ENCODE measurements around the gene NDUFA6.
A peak's percentile ranks its signal among the peaks of the same experiment; 100 is the strongest.
"Not testable (repeated sequence)": the region's sequence is repeated elsewhere in the genome, so short reads cannot be mapped to it uniquely, and the experiment has no call there.

The NDUFA6 gene

DNA sequence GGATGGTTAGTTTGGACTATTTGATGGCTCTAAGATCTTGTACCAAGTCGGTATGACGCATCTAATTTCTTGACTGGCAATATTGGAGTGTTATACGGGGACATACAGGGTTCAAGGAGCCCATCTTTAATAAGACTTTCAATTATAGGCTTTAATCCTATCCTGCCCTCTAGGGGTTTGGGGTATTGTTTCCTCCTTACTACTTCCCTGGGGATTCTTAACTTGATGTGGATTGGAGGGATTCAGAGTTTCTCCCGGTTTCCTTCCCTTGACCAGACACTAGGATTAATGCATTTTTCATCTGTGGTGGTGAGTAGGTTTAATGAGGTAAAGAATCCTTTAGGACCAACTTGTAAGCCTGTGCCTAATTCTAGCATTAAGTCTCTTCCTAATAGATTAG lies 21.2 kb upstream of the NDUFA6 start:
- DNase-seq = no peak

- DNase-seq = no peak
Measured at GRCh38 chr22:42108848-42109247, 18.3 kb upstream of the NDUFA6 start.

GRCh38 chr22:42104332-42104860 lies 13.8 kb upstream of the NDUFA6 start:
- DNase-seq = not testable (repeated sequence)

DNA sequence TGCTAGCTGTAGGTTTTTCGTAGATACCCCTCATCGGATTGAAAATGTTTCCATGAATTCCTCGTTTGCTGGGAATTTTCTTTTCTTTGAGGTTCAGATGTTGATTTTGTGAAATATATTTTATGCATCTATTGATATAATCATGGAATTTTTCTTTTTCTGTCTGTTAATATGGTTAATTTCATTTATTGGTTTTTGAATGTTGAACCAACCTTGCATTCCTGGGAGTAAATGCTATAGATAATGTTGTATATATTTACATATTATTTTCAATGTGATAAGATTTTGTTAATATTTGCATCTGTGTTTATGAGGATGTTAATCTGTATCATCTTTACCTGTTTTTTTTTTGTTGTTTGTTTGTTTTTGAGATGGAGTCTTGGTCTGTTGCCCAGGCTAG lies 10.6 kb upstream of the NDUFA6 start:
- no peak for DNase-seq

- no peak for DNase-seq
Measured at GRCh38 chr22:42091455-42091782, 847 bp upstream of the NDUFA6 start.

DNA sequence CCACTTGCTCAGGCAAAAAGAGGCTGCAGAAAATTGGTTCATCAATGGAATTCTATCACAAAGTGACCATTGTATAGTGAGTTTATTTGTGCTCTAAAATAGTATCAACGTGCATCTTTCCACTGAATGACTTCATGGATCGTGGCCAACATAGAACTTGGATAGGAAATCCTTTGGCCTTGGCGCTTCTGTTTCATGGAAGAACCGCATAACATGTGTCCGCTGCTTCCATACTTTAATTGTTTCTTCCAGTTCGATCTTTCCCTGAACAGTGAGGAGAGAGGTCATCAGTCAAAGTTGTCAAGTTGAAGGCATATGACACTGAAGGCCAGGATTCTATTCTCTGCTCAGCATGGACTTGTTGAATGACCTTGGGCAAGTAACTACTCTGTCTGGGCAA lies 4.5 kb downstream of the NDUFA6 start:
- DNase-seq = no peak

- DNase-seq = no peak
Measured at GRCh38 chr22:42084874-42085273, 5.7 kb downstream of the NDUFA6 start.

DNA sequence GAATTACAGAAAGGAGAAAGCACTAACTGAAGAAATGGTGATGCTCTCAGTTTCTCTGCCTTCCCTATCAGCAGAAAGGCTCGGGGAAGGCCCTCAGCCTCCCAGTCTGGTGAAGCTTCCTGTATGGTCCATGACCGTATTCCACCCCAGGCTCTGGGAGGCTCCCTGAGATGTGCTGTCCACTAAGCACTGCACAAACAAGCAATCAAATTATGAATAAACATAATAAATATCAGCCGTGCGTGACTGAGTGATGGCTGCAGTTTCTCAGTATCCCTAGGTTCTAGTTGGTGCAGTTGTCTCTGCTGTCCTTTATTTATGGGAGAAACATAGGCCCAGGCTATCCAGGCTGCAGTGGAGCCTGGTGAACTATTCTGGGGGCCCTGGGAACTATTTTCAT lies 7.5 kb downstream of the NDUFA6 start:
- no peak for DNase-seq

DNA sequence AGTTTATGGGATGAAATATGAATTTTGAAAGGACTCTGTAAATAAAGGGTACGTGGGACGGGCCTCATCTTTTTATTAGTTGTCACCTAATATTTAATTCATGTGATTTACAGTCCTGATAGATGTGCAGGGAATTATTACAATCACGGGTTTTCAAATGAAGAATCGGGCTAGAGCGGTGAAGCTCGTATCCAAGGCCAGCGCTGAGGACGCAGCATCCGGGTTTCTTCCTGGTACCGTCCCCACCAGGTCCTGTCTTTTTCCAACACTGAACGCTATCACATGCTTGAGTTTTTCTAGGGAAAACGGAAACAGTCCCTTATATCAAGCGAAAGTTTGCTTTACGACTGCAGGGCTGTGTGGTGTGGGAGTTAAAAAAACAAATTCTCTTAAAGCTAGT lies 10.3 kb downstream of the NDUFA6 start:
- DNase-seq = no peak

DNA sequence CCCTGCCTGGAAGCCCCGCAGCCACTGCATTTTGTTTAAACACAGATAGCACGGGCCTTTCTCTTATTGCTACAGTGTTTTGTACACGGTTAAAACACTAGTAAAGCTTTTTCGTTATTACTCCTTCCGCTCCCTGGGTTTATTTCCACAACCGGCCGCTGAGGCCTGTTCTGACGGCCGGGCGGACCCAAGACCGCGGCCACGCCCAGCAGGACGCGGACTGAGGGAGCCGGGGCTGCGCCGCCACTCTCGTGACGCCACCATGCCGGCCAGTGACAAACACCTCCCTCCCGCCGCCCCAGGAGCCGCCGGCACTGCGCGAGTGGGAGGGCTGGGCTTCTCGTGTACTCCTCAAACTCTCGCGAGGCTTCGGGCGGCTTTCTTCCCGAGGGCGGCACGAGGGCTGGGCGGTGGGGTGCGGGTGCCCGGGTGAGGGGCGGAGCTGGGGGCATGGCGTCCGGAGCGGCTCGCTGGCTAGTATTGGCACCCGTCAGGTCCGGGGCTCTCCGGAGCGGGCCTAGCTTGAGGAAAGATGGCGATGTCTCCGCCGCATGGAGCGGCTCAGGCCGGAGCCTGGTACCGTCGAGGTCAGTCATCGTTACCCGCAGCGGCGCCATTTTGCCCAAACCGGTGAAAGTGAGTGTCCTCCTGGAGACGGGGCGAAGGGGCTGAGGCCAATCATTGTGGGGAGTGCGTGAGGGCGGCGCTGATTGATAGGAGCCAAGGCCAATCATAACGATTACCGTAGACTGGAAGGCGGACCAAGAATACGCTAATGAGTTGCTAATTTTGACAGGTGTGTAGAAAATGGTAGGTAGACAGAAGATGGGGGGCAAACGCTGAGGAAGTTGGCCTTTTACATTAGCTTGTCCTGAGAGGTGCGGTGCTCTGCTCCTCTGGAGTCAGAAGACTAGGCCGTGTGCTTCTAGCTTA lies 11.0 kb downstream of the NDUFA6 start, which contains the start of gene SMDT1:
Gene SMDT1 (plus strand): TSS at position 382 of the 933 bp plus-strand sequence. CDS start 69 bp downstream, at position 451.
- DNase-seq = peak; percentile 75 to 94

- DNase-seq = no peak
Measured at GRCh38 chr22:42078469-42079318, 11.9 kb downstream of the NDUFA6 start.

DNA sequence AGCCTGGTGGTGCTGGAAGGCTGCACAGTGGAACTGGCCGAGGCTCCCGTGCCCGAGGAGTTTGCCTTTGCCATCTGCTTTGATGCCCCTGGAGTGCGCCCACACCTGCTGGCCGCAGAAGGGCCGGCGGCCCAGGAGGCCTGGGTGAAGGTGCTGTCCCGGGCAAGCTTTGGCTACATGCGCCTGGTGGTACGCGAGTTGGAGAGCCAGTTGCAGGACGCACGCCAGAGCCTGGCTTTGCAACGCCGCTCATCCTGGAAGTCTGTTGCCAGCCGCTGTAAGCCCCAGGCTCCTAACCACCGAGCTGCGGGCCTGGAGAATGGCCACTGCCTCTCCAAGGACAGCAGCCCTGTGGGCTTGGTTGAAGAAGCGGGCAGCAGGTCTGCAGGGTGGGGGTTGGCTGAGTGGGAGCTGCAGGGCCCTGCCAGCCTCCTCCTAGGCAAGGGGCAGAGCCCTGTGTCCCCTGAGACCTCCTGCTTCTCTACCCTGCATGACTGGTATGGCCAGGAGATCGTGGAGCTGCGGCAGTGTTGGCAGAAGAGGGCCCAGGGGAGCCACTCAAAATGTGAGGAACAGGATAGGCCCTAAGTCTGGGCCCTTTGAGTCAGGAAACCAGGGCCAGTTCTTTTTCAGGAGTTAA lies 13.0 kb downstream of the NDUFA6 start:
- no peak for DNase-seq

- no peak for DNase-seq
Measured at GRCh38 chr22:42076764-42077485, 13.6 kb downstream of the NDUFA6 start.

GRCh38 chr22:42074846-42075676 lies 15.5 kb downstream of the NDUFA6 start:
- no peak for DNase-seq

- no peak for DNase-seq
Measured at GRCh38 chr22:42074132-42074811, 16.3 kb downstream of the NDUFA6 start, which contains the start of gene PHETA2. Gene PHETA2 (plus strand): TSS chr22:42074248. CDS start chr22:42077294, 3,046 bp downstream.

DNA sequence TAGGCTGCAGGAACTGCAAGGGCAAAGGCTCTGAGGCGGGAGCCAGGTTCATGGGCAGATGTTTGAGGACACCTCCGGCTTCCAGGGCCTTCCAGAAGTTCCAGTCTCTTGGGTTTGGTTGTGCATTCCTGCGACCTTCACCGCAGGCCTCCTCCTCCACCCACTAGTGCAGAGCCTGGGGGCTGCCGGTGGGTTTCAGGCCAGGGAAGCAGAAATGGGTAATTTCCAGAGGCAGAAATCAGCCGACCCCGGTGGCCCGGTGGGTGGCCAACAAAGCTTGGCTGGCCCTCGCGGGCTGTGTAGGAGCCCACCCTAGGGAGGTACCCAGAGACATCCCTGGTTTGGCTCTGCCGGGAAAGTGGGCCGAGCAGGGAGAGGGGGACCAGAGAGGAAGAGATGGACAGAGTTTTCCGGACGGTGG lies 16.9 kb downstream of the NDUFA6 start:
- DNase-seq = no peak

DNA sequence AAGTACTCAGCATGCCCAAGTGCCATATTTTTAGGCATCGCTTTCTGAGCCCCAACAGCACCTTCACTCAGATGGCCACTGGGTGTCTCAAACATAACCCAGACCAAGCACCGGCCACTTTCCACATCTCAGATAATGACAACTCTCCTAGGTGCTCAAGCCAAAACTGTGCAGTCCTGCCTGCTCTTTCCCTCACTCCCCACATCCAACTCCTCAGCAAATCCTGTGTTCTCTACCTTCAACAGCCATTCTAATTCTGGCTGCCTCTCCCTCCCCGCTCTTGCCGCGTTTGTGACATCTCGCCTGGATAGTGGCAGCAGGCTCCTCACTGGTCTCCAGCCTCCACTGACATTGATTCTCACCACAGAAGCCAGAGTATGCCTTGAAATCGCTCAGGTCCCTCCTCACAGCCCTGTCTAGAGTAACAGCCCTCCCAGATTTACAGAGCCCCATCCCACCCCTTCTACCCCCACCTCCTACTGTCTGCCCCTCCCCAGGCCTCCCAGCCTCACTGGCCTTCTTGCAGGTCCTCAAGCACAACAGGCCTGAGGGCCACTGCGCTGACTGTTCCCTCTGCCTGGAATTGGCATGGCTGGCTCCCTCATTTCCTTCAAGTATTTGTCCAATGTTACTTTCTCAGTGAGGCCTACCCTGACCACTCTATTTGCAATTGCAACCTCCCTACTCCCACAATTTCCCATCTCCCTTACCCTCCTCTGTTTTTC lies 17.8 kb downstream of the NDUFA6 start:
- no peak for DNase-seq

DNA sequence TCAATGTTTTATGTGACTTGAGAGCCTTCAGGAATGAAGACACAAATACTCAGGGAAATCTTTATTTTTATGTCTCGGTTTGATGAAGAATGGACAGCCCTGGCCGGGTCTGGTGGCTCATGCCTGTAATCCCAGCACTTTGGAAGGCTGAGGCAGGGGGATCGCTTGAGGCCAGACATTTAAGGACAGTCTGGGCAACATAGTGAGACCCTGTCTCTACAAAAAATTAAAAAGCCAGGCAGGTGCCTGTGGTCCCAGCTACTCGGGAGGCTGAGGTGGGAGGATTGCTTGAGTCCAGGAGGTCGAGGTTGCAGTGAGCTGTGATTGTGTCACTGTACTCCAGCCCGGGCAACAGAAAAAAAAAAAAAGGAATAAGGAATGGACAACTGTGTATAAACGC lies 19.1 kb downstream of the NDUFA6 start:
- not testable (repeated sequence) for DNase-seq

DNA sequence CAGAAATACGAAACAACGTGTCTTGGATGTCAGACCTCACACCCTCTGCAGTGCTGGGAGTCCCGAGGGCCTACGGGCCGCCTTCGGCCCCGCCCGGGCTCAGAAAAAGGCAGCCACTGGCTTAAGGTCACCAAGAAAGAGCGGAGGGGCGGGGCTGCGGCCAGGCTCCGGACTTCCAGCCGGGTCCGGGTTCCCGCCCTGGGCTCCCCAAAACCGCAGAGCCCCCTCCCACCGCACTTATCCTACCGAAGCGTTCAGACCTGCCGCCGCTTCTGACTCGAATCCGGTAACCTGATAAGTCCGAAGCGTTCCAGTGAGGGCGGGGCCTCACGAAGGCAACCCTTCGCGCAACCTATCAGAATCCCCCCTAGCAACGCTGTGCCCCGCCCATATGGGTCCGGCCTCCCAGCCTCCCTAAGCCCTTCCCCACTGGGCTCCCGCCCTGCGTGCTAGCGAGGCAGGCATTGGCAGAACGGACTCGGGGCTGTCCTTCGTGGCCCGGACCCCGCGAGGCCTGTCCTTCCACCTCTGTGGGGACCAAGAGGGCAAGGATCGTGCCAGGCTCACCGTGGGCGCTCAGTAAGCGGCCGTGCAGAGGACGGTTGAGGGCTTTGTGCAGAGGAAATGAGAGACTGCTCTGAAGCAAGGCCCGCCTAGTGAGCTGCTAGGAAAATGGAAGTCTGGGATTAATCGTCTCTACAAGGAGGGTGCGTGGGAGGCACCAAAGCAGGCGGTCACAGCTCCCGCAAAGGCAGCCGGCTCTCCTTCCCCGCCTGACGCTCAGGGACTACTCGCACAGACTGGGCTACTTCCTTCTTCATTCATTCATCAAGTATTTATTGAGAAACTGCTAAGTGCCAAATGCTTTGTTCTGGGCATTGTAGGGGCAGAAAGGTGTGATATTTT lies 19.8 kb downstream of the NDUFA6 start, which contains the start of gene NAGA:
Gene NAGA (minus strand): TSS at position 296 of the 906 bp plus-strand sequence. CDS start 515 bp downstream, outside the sequence.
- peak; percentile 80 to 94 for DNase-seq

Data from SW 1271 (cell line).